Common myeloid progenitor, CD34-positive (primary cell): ENCODE data around the gene KREMEN1.

ENCODE experiments used
- CTCF ChIA-PET: fragments of 350-600 bp; sonication (Branson Sonifier 250); formaldehyde crosslinking; loops from one replicate; lab custom pipeline; 2021; ENCODE audit warnings: antibody characterized with exemption; lab: Charles Lee
- POLR2A ChIA-PET: fragments of 350-600 bp; sonication (Branson Sonifier 250); formaldehyde crosslinking; loops from one replicate; lab custom pipeline; 2021; ENCODE audit warnings: antibody characterized with exemption; lab: Charles Lee
- DNase-seq, 3 donors: peaks; one replicate each; pipeline versions ENCODE4 v3.0.0 to v3.0.0-alpha.2; 2013
- H3K27ac ChIP-seq, 2 experiments: 1 replicate in 1 of 2; 2 replicates in 1 of 2; pipeline ENCODE4 v1.7.0; 2013; ENCODE audit warnings: inconsistent platforms in 2 of 2, low read length in 2 of 2, mild to moderate bottlenecking in 2 of 2, low read depth in 1 of 2, moderate library complexity in 1 of 2; ENCODE audit not compliant: severe bottlenecking in 2 of 2, insufficient read depth in 1 of 2, poor library complexity in 1 of 2
- H3K27me3 ChIP-seq, 5 experiments: replicated peaks in 2 of 5; 1 replicate in 3 of 5; 2 replicates in 2 of 5; pipeline versions ENCODE4 v1.6.1 to v1.7.0; 2013; ENCODE audit warnings: low read length in 4 of 5, mild to moderate bottlenecking in 2 of 5, moderate library complexity in 2 of 5, inconsistent platforms in 1 of 5; ENCODE audit not compliant: insufficient read depth in 5 of 5, control insufficient read depth in 4 of 5
- H3K36me3 ChIP-seq, 4 experiments: 1 replicate in 2 of 4; 2 replicates in 2 of 4; pipeline versions ENCODE4 v1.6.1 to v1.7.0; 2013; ENCODE audit warnings: low read length in 3 of 4, control low read depth in 1 of 4, mild to moderate bottlenecking in 1 of 4; ENCODE audit not compliant: control insufficient read depth in 4 of 4, insufficient read depth in 4 of 4
- H3K4me1 ChIP-seq, 4 experiments: 1 replicate in 3 of 4; 2 replicates in 1 of 4; pipeline versions ENCODE4 v1.6.1 to v1.7.1; 2013; ENCODE audit warnings: low read length in 3 of 4, mild to moderate bottlenecking in 3 of 4, control low read depth in 1 of 4, inconsistent platforms in 1 of 4, moderate library complexity in 1 of 4; ENCODE audit not compliant: control insufficient read depth in 4 of 4, insufficient read depth in 4 of 4; ENCODE audit errors: control extremely low read depth in 1 of 4
- H3K4me3 ChIP-seq, 7 experiments: 1 replicate in 4 of 7; 2 replicates in 3 of 7; pipeline versions ENCODE4 v1.5.1 to v1.7.0; 2013; ENCODE audit warnings: mild to moderate bottlenecking in 7 of 7, low read length in 6 of 7, moderate library complexity in 6 of 7, inconsistent platforms in 2 of 7, low read depth in 2 of 7, control low read depth in 1 of 7; ENCODE audit not compliant: insufficient read depth in 4 of 7, control insufficient read depth in 1 of 7; ENCODE audit errors: extremely low read depth in 1 of 7
- H3K9me3 ChIP-seq, 5 experiments: 1 replicate in 4 of 5; 2 replicates in 1 of 5; pipeline versions ENCODE4 v1.6.1 to v1.7.1; 2013; ENCODE audit warnings: low read length in 4 of 5, mild to moderate bottlenecking in 2 of 5, inconsistent platforms in 1 of 5, low read depth in 1 of 5, moderate library complexity in 1 of 5; ENCODE audit not compliant: control insufficient read depth in 4 of 5, insufficient read depth in 2 of 5; ENCODE audit errors: control extremely low read depth in 1 of 5
- WGBS: methylation state at CpG from one replicate; pipeline ENCODE4 v1.1.5; 2013; ENCODE audit not compliant: insufficient coverage; 5-methylcytosine and 5-hydroxymethylcytosine counted together

Gene KREMEN1

DNA sequence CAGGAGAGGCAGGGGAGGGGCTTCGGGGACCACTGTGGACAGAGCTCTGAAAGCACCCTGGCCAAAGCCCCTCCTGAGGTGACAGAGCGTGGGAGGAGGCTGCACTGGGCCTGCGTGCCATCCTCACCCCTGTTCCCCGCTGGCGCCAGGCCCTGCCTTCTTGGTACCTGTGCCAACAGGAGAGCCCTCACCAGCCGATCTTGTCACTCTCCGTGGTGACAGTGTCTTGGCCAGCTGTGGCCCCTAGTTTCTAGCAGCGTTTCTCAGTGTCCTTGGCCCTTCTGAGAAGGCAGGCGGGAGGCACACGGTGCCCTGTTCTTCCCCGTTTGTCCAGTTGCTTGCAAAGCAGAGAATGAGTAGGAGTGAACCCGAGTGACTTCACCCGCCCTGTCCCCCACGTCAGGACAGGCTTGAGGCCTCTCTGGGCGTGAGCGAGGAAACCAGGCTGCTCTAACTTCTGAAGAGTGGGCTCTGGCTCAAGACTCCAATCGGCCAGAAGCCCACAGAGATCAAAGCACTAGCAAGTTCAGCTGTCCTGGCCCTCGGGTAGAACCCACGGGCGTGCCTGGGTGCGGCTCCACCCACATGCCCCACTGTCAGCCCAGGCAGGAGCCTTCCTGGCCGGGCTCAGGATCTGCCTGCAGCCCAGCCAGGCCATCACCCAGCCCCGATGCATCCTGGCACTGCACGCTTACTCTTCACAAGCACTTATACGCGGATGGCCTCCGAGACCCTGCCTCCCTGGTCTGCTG is 72.7 kb downstream of the KREMEN1 start:
- peaks cover 0 to 24% (median 12%) of the 10 kb centered on the region in 4 experiments for H3K4me1 ChIP-seq
- no peak overlapping the region for H3K4me3 ChIP-seq
- no peaks in the 10 kb centered on the region for H3K36me3 ChIP-seq
- 96% methylated on average over 27 of the region's 27 CpGs for WGBS
- DNase-seq, result no peak
- no peak overlapping the region for H3K27ac ChIP-seq
- no peaks in the 10 kb centered on the region for H3K27me3 ChIP-seq
- CTCF ChIA-PET, result interaction anchor here (1.4 kb wide), 1 partner anchor 8 kb away, joined by 4 read pairs; no protein-coding TSS in a partner anchor
- POLR2A ChIA-PET, result no interaction called here
- H3K9me3 ChIP-seq, result no peaks in the 10 kb centered on the region

DNA sequence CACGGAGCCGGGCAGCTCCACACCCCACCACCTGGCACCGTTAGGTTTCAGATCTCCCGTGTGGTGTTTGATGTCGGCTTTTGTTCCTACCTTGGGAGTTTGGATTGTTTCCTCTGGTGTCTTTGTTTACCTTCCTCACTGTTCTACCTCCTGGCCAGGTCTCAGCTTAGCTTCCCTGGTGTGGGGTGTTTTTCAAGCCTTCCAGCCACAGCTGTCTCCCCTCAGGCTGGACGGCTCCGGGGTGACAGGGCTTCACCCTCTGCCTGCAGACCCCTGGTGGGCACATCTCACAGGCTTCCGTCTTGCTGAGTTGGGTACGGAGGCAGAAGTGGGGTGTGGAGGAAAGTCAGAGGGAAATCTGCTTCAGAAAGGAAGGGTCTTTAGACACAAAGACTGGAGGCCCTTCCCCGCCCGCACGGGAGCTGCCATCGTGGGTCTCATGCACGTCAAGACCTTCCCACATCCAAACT is 73.3 kb downstream of the KREMEN1 start:
- Histone ChIP-seq H3K4me3 (no peak overlapping the region), H3K36me3 (no peaks in the 10 kb centered on the region), H3K9me3 (no peaks in the 10 kb centered on the region), H3K27me3 (no peaks in the 10 kb centered on the region), H3K27ac (no peak overlapping the region), H3K4me1 (peaks cover 0 to 17% (median 9%) of the 10 kb centered on the region in 4 experiments)
- CTCF ChIA-PET, result interaction anchor here (1.4 kb wide), 1 partner anchor 8 kb away, joined by 4 read pairs; no protein-coding TSS in a partner anchor
- DNase-seq, result no peak
- POLR2A ChIA-PET, result no interaction called here
- 100% methylated on average over 4 of the region's 14 CpGs for WGBS

- peaks cover 0 to 12% (median 3%) of the 10 kb centered on the region in 4 experiments for H3K4me1 ChIP-seq
- ChIA-PET POLR2A (interaction anchor here (1.0 kb wide), 1 partner anchor 11 kb away, joined by 3 read pairs; no protein-coding TSS in a partner anchor), CTCF (interaction anchor here (1.4 kb wide), 1 partner anchor 7 kb away, joined by 4 read pairs; no protein-coding TSS in a partner anchor)
- H3K27ac ChIP-seq, result no peak overlapping the region
- no peak for DNase-seq
- no peaks in the 10 kb centered on the region for H3K27me3 ChIP-seq
- no peak overlapping the region for H3K4me3 ChIP-seq
- H3K9me3 ChIP-seq, result no peaks in the 10 kb centered on the region
- WGBS, result 91% methylated on average over 5 of the region's 9 CpGs
- H3K36me3 ChIP-seq, result no peaks in the 10 kb centered on the region
Measured at GRCh38 chr22:29146771-29147170, 73.9 kb downstream of the KREMEN1 start.

DNA sequence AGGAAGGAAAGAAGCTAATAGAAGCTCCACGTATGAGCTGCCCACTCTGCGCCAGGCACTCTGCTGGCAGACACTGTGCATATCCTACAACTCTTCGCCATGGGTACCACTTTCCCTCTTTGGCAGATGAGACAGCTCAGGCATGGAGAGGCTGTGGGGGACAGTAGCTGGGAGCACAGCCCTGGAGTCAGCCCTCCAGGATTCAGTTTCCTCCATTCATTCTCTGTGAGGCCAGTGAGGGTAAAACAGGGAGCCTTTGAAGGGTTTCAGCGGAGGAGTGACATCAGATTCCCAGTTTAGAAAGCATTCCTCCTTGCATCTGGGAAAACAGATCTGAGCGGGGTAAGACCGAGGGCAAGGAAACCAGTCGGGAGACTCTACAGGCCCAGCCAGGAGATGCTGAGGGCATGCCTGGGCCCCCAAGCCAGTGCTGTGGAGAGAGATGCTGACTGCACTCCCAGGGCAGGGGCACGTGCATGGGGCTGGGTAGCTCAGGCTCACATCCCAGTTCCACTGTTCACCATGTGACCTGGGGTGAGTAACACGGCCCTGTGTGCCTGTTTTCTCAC is 74.6 kb downstream of the KREMEN1 start:
- Histone ChIP-seq H3K9me3 (no peaks in the 10 kb centered on the region), H3K27ac (no peak overlapping the region), H3K4me3 (no peak overlapping the region), H3K36me3 (no peaks in the 10 kb centered on the region), H3K4me1 (peaks cover 0 to 13% (median 7%) of the 10 kb centered on the region in 4 experiments), H3K27me3 (no peaks in the 10 kb centered on the region)
- ChIA-PET CTCF (no interaction called here), POLR2A (interaction anchor here (1.0 kb wide), 1 partner anchor 12 kb away, joined by 3 read pairs; no protein-coding TSS in a partner anchor)
- no peak for DNase-seq
- 98% methylated on average over 7 of the region's 9 CpGs for WGBS

DNA sequence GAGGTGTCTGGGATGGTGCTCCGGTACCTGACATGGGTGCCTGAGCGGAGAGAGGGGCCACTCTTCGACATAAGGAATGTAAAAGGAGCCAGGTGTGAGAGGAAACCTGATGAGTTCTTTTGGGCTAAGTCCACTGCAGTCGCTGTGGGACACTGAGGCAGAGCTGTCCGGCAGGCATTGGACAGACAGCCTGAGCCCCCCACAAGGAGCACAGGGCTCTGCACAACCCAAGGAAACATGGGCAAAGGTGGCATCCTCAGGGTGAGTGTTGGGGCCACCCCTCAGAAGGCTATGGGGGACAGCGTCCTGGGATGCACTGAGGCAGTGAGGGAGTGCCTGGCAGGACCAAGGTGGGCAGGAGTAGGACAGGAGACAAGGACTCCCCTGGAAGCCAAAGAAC is 75.2 kb downstream of the KREMEN1 start:
- Histone ChIP-seq H3K36me3 (no peaks in the 10 kb centered on the region), H3K4me1 (peaks cover 0 to 19% (median 14%) of the 10 kb centered on the region in 4 experiments), H3K27me3 (no peaks in the 10 kb centered on the region), H3K27ac (no peak overlapping the region), H3K9me3 (no peaks in the 10 kb centered on the region), H3K4me3 (no peak overlapping the region)
- POLR2A ChIA-PET, result interaction anchor here (0.6 kb wide), 1 partner anchor 192 kb away, joined by 4 read pairs; no protein-coding TSS in a partner anchor
- DNase-seq, result no peak
- CTCF ChIA-PET, result interaction anchor here (1.3 kb wide), 1 partner anchor 31 kb away, joined by 3 read pairs; no protein-coding TSS in a partner anchor
- WGBS, result 93% methylated on average over 6 of the region's 6 CpGs

DNA sequence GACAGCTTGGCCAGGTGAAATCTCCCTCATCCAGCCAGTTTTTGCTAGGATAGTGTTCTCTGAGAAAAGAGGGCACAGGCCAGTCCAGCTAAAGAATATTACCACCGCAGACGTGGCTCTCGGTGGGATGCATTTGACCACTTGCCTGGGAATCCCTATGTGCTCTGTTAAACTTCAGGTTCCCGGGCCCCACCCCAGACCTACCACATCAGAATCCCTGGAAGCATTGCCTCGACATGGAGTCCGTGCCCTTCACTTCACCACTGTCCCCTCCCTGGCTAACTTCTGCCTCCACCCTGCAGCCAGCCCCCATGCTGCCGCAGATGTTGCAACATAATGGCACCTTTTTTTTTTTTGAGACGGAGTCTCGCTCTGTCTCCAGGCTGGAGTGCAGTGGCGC is 76.0 kb downstream of the KREMEN1 start:
- DNase-seq, result no peak
- peaks cover under 1 to 24% (median 18%) of the 10 kb centered on the region in 4 experiments for H3K4me1 ChIP-seq
- no peaks in the 10 kb centered on the region for H3K36me3 ChIP-seq
- no peaks in the 10 kb centered on the region for H3K27me3 ChIP-seq
- no peak overlapping the region for H3K4me3 ChIP-seq
- POLR2A ChIA-PET, result interaction anchor here (0.6 kb wide), 1 partner anchor 192 kb away, joined by 4 read pairs; no protein-coding TSS in a partner anchor
- H3K27ac ChIP-seq, result no peak overlapping the region
- CTCF ChIA-PET, result interaction anchor here (1.3 kb wide), 1 partner anchor 32 kb away, joined by 3 read pairs; no protein-coding TSS in a partner anchor
- H3K9me3 ChIP-seq, result no peaks in the 10 kb centered on the region
- WGBS, result 98% methylated on average over 7 of the region's 10 CpGs
